Central memory CD4-positive, alpha-beta T cell (primary cell): ENCODE measurements around the gene INPP5J.
"Not testable (repeated sequence)": the region's sequence is repeated elsewhere in the genome, so short reads cannot be mapped to it uniquely, and the experiment has no call there.

Source experiments
- DNase-seq: peaks from one replicate; pipeline ENCODE4 v3.0.0; 2022

INPP5J gene

DNA sequence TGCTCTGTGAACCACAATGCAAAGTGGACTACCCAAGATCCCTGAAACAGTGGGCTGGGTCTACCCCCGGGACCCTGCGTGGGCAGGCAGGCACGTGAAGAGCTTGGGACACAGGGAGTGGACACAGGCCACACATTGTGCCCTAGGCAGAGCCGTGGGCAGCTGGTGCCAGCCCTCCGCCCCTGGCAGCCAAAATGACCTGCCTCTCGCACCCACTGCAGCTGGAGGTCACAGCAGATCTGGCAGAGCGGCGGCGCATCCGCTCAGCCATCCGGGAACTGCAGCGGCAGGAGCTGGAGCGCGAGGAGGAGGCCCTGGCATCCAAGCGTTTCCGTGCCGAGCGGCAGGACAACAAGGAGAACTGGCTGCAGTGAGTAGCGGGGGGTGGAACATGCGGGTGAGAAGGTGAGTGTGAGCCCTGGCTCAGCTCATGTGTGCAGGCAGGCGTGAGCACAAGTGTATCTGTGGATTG, 35.0 kb upstream of the INPP5J start:
- no peak for DNase-seq

DNA sequence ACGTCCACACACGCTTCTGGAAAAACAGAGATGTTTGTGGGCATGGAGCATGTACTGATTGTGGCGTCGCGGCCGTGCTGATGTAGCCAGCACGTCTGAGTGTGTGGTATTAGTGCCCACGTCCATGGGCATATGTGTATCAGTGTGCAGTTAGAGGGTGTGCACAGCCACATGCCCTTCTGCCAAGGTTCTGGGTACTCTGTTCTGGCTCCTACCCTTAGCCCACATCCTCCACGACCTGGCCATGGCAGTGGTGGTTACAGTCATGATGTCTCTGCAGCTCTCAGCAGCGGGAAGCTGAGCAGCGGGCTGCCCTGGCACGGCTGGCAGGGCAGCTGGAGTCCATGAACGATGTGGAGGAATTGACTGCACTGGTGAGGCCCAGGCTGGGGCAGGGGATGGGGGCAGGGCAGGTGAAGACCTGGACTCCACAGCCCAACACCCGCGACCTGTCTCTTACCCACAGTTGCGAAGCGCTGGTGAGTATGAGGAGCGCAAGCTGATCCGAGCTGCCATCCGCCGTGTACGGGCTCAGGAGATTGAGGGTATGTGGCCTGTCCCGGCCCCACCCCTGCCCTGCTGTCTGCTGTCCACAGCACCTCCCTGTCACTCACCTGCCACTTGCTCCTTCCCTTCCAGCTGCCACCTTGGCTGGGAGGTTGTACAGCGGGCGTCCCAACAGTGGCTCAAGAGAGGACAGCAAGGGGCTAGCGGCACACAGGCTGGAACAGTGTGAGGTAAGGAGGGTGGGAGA, 34.4 kb upstream of the INPP5J start:
- no peak for DNase-seq

DNA sequence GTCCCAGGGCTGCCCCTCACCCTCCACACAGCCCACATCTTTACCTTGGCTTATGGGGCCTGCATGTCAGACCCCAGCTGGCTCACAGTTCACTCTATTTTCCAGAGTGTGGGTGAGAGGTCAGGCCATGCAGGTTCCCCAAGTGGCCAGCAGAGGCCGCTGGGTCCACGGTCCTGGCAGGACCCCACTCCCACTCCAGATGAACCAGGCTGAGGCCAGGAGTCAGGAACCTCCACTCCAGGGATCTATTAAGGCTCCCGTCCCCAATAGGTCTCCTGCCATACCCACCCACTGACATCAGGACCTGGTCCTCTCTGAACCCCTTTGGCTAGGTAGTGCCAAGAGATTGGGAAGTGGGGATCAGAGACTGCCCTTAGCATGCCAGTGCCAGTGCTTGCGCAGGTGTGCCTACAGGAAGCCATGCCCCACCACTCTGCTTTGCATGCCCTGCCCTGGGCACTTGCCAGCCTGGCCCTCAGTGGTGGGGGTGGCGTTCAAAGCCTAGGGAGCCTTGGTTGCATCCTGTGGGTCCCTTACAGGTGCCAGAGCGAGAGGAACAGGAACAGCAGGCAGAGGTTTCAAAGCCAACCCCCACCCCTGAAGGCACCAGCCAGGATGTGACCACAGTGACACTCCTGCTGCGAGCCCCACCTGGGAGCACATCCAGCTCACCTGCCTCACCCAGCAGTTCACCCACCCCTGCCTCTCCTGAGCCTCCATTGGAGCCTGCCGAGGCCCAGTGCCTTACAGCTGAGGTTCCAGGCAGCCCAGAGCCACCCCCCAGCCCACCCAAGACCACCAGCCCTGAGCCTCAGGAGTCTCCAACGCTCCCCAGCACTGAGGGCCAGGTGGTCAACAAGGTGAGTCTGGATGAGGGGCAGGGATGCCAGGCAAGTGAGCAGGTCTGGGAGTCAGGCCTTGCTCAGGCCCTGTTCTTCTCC, 33.3 kb upstream of the INPP5J start:
- DNase-seq = peak; percentile 25

DNA sequence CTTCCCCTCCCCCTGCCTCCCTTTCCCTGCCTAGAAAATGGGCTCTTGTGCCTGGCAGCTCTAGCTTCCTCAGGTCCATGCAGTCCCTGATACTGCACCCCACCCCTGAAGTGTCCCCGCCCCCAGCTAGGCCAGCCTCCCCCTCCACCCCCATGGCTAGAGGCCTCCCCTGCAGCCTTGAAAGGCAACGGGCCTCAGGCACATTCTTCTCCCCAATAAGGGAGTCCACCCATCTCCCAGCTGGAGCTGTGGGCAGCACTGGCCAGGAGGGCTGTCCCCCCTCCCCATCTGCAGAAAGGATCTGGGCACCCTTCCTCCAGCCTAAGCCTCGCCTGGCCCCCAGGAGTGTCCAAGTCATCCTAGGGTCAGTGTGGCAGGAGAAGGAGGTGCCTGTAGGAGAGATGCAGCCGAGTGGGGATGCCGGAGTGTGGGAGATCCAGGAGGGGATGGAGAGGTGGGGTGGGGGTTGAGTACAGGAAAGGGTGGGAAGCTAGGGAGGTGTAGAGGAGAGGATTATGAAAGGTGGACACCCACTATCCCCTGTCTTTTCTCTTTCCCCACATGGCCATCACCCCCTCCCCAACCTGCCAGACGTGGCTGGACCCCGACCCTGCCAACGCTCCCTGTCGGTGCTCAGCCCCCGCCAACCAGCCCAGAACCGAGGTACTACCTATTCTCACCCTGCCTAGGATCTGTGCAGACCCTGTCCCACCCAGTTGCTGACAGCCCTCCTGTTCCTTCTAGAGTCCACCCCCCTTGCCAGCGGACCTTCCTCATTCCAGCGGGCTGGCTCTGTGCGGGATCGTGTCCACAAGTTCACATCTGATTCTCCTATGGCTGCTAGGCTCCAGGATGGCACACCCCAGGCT, 32.3 kb upstream of the INPP5J start:
- DNase-seq = no peak

DNA sequence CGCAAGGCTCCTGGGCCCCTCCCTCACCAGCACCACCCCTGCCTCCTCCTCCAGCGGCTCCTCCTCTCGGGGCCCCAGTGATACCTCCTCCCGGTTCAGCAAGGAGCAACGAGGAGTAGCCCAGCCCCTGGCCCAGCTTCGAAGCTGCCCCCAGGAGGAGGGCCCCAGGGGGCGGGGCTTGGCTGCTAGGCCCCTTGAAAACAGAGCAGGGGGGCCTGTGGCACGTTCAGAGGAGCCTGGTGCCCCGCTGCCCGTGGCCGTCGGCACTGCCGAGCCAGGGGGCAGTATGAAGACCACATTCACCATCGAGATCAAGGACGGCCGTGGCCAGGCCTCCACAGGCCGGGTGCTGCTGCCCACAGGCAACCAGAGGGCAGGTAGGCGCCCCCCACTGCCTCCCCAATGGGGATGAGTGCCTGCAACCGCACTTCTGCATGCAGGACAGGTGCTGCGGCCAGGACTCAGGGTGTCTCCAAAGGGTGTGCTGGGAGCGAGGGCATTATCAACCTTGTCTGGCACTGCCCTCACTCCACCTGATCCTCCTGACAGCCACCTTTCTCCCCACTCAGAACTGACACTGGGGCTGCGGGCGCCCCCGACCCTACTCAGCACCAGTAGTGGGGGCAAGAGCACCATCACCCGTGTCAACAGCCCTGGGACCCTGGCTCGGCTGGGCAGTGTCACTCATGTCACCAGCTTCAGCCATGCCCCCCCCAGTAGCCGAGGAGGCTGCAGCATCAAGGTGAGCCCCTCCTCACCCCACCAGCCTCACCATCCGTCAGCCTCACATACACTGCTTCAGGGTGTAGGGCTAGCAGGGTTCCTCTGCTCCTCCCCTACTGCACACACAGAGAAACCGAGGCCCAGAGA, 31.4 kb upstream of the INPP5J start:
- no peak for DNase-seq

DNA sequence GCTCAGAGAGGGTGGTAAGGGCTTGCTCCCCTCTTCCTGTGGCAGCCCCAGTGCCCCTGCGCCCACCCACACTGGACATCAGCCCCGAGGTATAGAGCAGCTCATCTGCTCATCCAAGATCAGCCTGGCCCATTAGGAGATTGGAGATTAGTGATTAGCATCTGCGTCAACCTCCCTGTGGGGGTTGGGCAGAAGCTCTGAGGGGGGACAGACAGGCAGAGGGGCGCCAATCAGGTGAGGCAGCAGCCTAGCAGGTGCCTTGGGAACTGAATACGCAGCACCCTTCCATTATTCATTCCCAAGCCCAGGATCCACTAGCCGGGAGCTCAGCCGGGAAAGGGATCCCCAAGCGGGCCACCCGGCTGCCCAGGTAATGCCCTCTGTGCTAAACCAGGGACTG, 30.6 kb upstream of the INPP5J start:
- no peak for DNase-seq

DNA sequence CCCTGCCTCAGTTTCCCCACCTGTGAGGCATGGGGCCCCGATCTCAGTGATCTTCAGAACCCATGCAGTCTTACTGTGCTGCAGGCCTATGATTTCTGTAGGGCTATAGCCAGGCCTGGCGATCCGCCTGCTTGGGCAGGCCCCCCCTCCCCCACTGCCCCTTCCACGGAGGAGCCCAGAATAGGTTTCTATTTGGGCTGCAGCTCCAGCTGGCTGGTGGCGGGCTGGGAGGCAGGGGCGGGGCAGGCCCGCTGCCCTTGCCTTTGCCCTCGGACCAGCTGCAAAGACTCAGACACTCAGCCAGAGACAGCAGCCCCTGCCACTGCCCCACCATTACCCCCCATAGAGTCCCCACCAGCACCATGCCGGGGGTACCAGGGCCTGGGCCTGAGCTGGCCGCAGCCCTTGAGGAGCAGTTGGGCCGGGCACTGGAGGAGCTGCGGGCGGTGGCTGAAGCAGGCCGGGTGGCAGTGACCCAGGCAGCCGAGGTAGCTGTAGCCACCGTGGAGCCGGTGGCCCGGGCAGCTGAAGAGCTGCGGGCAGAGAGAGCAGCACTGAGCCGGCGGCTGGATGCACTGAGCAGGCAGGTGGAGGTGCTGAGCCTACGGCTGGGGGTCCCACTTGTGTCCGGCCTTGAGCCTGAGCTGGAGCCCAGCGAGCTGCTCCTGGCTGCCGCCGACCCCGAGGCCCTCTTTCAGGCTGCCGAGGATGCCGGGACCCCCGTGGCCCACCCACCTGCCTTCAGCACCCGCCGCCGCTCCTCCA, 29.5 kb upstream of the INPP5J start:
- DNase-seq = no peak

DNA sequence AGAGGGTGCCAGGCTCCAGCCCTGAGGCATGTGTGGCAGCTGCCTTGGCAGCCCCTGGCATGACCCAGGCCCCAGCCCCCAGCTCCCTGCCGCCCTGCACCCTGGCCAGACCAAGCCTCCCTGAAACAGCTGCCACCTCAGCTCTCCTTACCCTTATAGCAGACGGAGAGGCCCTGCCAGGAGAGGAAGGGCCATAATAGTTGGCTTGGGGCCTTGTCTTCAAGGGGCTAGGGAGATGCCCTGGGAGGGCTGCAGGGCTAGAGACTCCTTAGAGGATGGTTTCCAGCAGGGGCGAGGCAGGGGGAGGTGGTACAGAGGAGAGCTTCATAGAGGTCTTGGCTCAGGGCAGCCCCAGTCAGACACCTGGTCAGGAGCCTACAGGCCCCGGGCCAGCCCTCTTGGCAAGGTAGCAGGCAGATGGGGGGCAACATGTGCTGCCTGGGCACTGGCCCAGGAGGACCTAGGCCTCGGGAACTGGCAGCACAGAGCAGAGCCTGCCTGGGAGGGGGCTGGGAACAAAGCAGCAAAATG, 28.7 kb upstream of the INPP5J start:
- DNase-seq = no peak

DNA sequence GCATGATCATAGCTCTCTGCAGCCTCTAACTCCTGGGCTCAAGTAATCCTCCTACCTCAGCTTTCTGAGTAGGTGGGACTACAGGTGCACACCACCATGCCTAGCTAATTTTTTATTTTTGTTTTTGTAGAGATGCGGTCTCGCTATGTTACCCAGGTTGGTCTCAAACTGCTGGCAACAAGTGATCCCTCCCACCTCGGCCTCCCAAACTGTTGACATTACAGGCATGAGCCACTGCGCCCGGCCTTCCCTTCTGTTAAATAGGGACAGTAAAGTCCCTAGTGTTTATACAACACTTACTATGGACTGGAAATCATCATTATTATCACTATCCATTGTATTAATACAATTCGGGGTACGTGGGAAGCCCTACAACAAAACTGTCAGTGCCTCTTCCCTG, 28.0 kb upstream of the INPP5J start:
- no peak for DNase-seq

DNA sequence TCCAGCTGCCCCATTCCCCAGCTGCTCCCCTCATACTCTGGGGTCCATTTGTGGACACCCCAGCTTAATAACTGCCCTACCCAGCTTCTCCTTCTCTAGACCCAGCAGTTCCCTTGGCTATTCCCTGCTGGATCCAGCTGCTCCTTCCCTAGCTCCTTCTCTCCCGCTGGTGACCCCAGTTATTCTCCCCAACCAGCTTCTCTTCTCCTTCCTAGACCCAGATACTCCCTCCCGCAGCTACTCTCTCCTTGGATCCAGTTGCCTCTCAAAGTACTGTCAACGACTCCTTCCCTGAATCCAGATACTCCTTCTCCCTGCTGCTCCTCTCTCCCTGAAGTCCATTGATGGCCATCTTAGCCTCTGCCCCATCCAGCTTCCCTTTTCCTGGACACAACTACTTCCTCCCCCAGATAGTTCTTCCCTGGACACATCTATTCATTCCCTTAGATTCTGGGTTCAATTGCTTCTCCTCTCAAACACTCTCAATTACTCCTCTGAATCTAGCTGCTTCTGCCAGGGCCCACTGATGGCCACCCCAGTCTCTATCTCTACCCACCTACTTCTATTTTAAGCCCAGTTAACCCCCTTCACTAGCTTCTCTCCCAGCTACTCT, 27.0 kb upstream of the INPP5J start:
- no peak for DNase-seq

DNA sequence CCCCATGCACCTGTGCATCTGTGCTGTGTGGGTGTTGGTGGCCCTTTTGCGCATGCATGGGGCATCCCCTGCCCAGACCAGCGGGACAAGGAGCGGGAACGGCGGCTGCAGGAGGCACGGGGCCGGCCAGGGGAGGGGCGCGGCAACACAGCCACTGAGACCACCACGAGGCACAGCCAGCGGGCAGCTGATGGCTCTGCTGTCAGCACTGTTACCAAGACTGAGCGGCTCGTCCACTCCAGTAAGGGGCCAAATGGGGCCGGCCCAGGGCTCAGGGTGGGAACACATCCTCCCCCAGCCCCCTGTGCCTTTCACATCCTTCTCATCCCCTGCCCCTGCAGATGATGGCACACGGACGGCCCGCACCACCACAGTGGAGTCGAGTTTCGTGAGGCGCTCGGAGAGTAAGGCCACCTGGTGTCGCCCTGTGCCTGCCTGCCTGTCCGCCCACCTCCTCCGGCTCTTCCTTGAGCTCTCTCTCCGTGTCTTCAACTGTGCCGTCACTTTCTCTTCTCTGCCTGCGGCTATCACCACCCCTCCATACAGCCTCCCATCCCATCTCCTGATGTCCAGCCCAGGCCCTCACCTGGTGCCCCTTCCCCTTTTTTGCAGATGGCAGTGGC, 26.0 kb upstream of the INPP5J start:
- no peak for DNase-seq

DNA sequence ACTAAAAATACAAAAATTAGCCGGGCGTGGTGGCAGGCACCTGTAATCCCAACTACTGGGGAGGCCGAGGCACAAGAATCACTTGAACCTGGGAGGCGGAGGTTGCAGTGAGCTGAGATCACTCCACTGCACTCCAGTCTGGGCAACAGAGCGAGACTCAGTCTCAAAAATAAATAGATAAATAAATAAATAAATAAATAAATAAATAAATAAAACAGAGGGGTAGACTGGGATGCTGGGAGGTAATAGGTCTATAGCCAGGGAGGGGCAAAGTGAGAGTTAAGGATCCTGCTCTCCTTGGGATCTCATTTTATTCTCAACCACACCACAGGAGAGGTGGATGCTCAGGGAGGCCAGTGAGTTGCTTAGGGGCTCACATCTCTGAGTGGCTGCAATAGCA, 25.2 kb upstream of the INPP5J start:
- not testable (repeated sequence) for DNase-seq

DNA sequence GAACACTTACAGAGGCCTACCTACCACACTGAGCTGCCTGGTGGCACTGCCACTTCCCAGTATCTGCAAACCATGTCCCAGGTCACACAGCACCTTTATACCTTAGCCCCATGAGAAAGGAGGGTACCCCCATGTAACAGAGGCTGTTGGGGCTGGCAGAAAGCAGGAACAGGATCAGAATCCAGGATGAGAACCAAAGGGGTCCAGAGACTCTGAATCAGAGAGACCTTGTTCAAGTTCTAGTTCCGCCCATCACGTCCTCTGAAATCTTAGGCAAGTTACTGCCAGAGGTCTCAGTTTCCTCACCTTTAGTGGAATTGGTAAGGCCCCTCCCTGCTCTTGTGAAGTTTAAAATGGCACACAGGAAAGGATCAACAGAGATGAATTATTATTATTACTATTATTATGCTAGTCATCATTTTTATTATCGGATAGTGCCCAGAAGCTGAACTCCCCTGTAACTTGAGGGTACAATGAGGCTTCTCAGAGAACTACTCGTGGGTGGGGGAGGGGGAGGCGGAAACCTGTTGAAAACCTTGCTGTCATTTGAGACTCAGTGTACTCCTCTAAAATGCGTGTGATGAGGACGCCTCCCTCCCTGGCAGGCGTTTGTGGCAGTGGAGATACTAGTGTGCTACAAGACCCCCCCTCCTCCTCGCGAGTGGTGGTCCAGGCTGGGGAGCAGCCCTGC, 24.7 kb upstream of the INPP5J start:
- no peak for DNase-seq

DNA sequence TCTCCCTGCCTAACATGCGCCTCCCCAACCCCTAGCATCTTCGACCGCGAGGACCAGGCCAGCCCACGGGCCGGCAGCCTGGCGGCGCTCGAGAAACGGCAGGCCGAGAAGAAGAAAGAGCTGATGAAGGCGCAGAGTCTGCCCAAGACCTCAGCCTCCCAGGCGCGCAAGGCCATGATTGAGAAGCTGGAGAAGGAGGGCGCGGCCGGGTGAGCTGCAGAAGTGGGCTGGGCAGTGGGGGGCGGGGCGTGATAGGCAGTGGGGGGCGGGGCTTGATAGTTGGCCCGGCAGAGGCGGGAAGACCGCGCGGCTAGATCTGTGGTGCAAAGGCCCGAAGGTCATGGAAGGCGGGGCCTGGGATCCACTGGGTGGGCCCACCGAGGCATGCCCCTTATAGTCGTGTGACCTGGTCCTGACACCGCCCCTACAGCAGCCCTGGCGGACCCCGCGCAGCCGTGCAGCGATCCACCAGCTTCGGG, 24.1 kb upstream of the INPP5J start:
- DNase-seq = no peak

DNA sequence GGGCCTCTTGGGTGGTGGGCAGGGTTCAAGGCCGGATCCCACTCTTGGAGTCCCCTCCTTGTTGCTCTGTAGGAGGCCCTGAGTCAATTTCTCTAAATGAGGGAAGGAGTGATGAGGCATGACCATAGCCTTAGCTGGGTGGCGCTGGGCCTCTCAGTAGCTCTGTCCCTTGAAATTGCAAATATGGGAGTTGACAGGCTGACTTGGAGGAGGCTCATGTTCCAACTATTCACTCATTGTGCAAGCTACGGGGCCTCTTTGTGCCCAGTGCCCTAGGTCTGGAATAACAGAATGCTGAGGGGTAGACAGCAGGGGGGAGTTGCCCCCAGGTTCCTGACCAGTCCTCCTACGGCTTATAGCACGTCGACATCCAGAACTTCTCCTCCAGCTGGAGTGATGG, 23.4 kb upstream of the INPP5J start:
- no peak for DNase-seq

DNA sequence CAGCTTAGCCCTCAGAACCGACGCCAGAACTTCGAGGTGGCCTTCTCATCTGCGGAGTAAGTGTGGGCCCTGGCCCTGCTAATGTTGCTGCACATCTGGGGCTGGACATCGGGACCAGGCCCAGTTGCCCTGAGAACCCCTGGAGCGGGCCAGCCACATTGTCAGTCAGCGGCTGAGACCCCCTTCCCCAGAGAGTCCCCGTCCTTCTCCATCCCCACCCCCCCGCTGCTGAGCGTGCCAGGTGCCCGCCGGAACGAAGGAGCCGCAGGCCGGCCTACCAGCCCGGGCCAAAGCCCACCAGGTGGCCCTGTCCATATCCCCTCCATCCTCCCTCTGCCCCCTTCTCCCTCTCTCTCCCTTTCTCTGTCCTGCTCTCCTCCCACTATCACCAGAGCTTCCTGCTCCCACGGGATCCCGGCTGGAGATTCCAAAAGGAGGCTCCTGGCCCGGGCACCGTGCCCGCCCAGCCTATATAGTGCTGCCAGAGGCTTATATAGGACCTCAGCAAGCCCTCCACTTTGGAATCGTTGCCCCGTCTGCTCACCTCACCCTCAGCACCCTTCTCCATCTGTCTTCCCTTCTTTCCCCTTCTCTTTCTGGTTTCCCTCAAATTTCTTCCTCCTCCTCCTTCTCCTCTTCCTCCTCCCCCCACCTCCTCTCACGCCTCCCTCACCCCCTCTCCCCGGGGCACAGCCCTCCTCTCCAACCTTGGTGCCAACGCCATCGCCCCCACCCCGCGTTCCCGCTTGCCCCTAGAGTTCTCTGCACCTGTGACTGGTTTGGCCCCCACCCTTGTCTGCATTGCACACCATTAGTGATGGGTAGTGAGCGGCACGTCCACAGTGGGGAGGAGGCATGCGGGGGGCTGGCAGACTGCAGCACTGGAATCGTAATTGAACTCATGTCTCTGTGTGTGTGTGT, 22.7 kb upstream of the INPP5J start:
- no peak for DNase-seq

DNA sequence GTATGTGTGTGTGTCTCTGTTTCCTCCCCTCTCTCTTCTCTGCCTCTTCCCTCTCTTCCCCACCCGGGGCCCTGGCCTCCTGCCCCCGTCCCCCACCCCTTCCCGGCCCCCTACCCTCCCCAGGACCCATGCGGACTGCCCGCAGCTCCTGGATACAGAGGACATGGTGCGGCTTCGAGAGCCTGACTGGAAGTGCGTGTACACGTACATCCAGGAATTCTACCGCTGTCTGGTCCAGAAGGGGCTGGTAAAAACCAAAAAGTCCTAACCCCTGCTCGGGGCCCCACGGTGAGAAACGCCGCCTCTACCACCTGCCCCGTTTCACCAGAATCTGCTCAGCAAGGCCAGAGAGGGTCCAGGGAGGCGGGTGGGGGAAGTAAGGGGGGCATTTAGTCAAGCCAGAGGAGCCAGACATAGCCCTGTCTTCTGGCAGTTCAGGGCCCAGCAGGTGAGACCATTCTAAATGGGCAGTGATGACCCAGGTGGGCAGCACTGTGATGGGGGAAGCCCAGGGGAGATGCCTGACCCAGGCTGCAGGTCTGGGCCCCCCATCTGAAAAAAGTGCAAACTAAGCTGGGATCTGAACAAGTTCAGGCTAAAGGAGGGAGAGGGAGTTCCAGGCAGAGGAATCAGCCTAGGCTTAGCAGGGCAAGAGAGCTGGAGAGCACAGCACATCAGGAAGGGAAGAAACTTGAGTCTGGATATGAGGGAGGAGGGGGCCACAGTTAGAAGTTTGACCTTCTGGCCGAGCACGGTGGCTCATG, 21.8 kb upstream of the INPP5J start:
- DNase-seq = no peak
